Caco-2 (cell line): ENCODE results near the gene FGF14. TPM values are rescaled to one million over a fixed set of nuclear protein-coding genes. Genes with fewer than 3 reads are reported as not detected.

ENCODE experiments used
- BruUV-seq: library from RNA; stranded (reverse); fragments of 400-500 nt; replicated peaks from 2 replicates; lab custom pipeline; 2021; lab: Mats Ljungman, UMichigan
- CTCF ChIA-PET: fragments of 300-600 bp; sonication (Branson Sonifier 250); formaldehyde crosslinking; loops from one replicate; lab custom pipeline; 2022; ENCODE audit warnings: antibody characterized with exemption; lab: Charles Lee
- POLR2A ChIA-PET: fragments of 300-600 bp; sonication (Branson Sonifier 250); formaldehyde crosslinking; loops from one replicate; lab custom pipeline; 2022; ENCODE audit warnings: antibody characterized with exemption; lab: Charles Lee
- DNase-seq, 2 experiments: peaks; one replicate each; pipeline versions ENCODE4 v3.0.0 to v3.0.0-alpha.2; 2020 to 2022
- H3K27me3 ChIP-seq: replicated peaks from 2 replicates; pipeline ENCODE4 v1.6.0; 2011; ENCODE audit warnings: low read length; ENCODE audit not compliant: control insufficient read depth, insufficient read depth
- H3K36me3 ChIP-seq: 2 replicates; pipeline ENCODE4 v1.5.1; 2011; ENCODE audit warnings: low read length; ENCODE audit not compliant: control insufficient read depth, insufficient read depth
- H3K4me1 ChIP-seq: fragments of 250-450 bp; sonication (Bioruptor Pico); 2 replicates; pipeline ENCODE4 v1.5.1; 2020; ENCODE audit warnings: mild to moderate bottlenecking
- H3K4me3 ChIP-seq: 2 replicates; pipeline ENCODE4 v1.5.1; 2011; ENCODE audit warnings: low read depth, mild to moderate bottlenecking, control low read depth, low read length
- H3K9me3 ChIP-seq: fragments of 250-450 bp; sonication (Bioruptor Pico); 2 replicates; pipeline ENCODE4 v1.5.1; 2020; ENCODE audit warnings: mild to moderate bottlenecking, moderate library complexity
- H3K27ac Mint-ChIP-seq: one replicate; pipeline ENCODE4 v1.8.0; 2022; ENCODE audit warnings: mixed read lengths; ENCODE audit not compliant: unreplicated experiment
- H3K27me3 Mint-ChIP-seq: one replicate; pipeline ENCODE4 v1.8.0; 2022; ENCODE audit warnings: mixed read lengths; ENCODE audit not compliant: insufficient read depth, unreplicated experiment
- H3K36me3 Mint-ChIP-seq: one replicate; pipeline ENCODE4 v1.8.0; 2022; ENCODE audit warnings: mild to moderate bottlenecking, mixed read lengths; ENCODE audit not compliant: insufficient read depth, unreplicated experiment
- H3K4me1 Mint-ChIP-seq: one replicate; pipeline ENCODE4 v1.8.0; 2022; ENCODE audit warnings: low read depth, mixed read lengths; ENCODE audit not compliant: unreplicated experiment
- H3K4me3 Mint-ChIP-seq: one replicate; pipeline ENCODE4 v1.8.0; 2022; ENCODE audit warnings: mild to moderate bottlenecking, moderate library complexity, mixed read lengths; ENCODE audit not compliant: unreplicated experiment
- H3K9me3 Mint-ChIP-seq: one replicate; pipeline ENCODE4 v1.8.0; 2022; ENCODE audit warnings: mixed read lengths; ENCODE audit not compliant: unreplicated experiment
- CTCF ChIP-seq, 2 experiments: fragments of 200-600 bp in 1 of 2; IDR thresholded peaks; 1 replicate in 1 of 2; 2 replicates in 1 of 2; pipeline versions ENCODE4 v1.5.1 to v1.8.0; 2011 to 2022; ENCODE audit warnings: antibody characterized with exemption in 1 of 2, control low read depth in 1 of 2, inconsistent platforms in 1 of 2, low read depth in 1 of 2, low read length in 1 of 2, mild to moderate bottlenecking in 1 of 2, moderate library complexity in 1 of 2; ENCODE audit not compliant: insufficient read depth in 1 of 2, severe bottlenecking in 1 of 2, unreplicated experiment in 1 of 2
- intact Hi-C: fragments of 100-400 bp; cut with micrococcal nuclease; formaldehyde crosslinking; loops from one replicate; pipeline ENCODE4 v1.10.0; 2022; ENCODE audit not compliant: unreplicated experiment
- total RNA-seq: library from RNA; stranded (reverse); gene quantifications from 2 replicates; pipeline ENCODE4 v1.2.3, GENCODE V29; 2022

FGF14 gene
- total RNA-seq, 1 experiment from 2014 or later = not detected

GRCh38 chr13:102233566-102234208, 168.2 kb downstream of the FGF14 start:
- H3K9me3 ChIP-seq = 0 out of 2 replicates have a peak, but pooled peaks cover 3% of the 10 kb centered on the region
- Mint-ChIP-seq H3K36me3 (no peaks in the 10 kb centered on the region), H3K27ac (no peak overlapping the region), H3K4me3 (no peak overlapping the region), H3K4me1 (no peaks in the 10 kb centered on the region), H3K27me3 (no peaks in the 10 kb centered on the region), H3K9me3 (no peaks in the 10 kb centered on the region)
- no peak overlapping the region for H3K4me3 ChIP-seq
- intact Hi-C loops = no loop called here
- no peak for DNase-seq
- no peak for TF ChIP-seq CTCF (IDR thresholded peaks at IDR 0.05; ENCODE audit: insufficient read depth in 1 of 2, low read depth in 1 of 2, low read length in 1 of 2, severe bottlenecking in 1 of 2, unreplicated experiment in 1 of 2)
- no TSS peak for BruUV-seq
- no peaks in the 10 kb centered on the region for H3K36me3 ChIP-seq
- H3K27me3 ChIP-seq = no peaks in the 10 kb centered on the region
- H3K4me1 ChIP-seq = no peaks in the 10 kb centered on the region; the same call in 1 of the 2 replicates
- POLR2A ChIA-PET = no interaction called here
- CTCF ChIA-PET = no interaction called here

- Histone ChIP-seq H3K4me1 (no peaks in the 10 kb centered on the region; the same call in 1 of the 2 replicates), H3K9me3 (0 out of 2 replicates have a peak, but pooled peaks cover 3% of the 10 kb centered on the region), H3K36me3 (no peaks in the 10 kb centered on the region), H3K4me3 (no peak overlapping the region), H3K27me3 (no peaks in the 10 kb centered on the region)
- Mint-ChIP-seq H3K27ac (no peak overlapping the region), H3K9me3 (no peaks in the 10 kb centered on the region), H3K27me3 (peaks cover 12% of the 10 kb centered on the region), H3K36me3 (no peaks in the 10 kb centered on the region), H3K4me3 (no peak overlapping the region), H3K4me1 (no peaks in the 10 kb centered on the region)
- POLR2A ChIA-PET = no interaction called here
- CTCF ChIA-PET = no interaction called here
- intact Hi-C loops = no loop called here
- no peak for TF ChIP-seq CTCF (IDR thresholded peaks at IDR 0.05; ENCODE audit: insufficient read depth in 1 of 2, low read depth in 1 of 2, low read length in 1 of 2, severe bottlenecking in 1 of 2, unreplicated experiment in 1 of 2)
- no peak for DNase-seq
- no TSS peak for BruUV-seq
Observed at GRCh38 chr13:102231479-102231878, 170.4 kb downstream of the FGF14 start.

- H3K4me1 ChIP-seq = no peaks in the 10 kb centered on the region
- H3K27me3 Mint-ChIP-seq = peaks cover 18% of the 10 kb centered on the region
- H3K4me3 ChIP-seq = no peak overlapping the region
- no peaks in the 10 kb centered on the region for H3K27me3 ChIP-seq
- no peak overlapping the region for H3K4me3 Mint-ChIP-seq
- H3K4me1 Mint-ChIP-seq = no peaks in the 10 kb centered on the region
- DNase-seq = no peak
- H3K9me3 ChIP-seq = no peaks in the 10 kb centered on the region
- no peaks in the 10 kb centered on the region for H3K36me3 Mint-ChIP-seq
- BruUV-seq = no TSS peak
- H3K27ac Mint-ChIP-seq = no peak overlapping the region
- intact Hi-C loops = no loop called here
- H3K9me3 Mint-ChIP-seq = no peaks in the 10 kb centered on the region
- no peak for TF ChIP-seq CTCF (IDR thresholded peaks at IDR 0.05; ENCODE audit: insufficient read depth in 1 of 2, low read depth in 1 of 2, low read length in 1 of 2, severe bottlenecking in 1 of 2, unreplicated experiment in 1 of 2)
- no peaks in the 10 kb centered on the region for H3K36me3 ChIP-seq
- CTCF ChIA-PET = no interaction called here
- POLR2A ChIA-PET = no interaction called here
Observed at GRCh38 chr13:102227741-102228140, 174.1 kb downstream of the FGF14 start.
